Measurements from ENCODE around the gene RAB7A.

GRCh38 chr3:128805772-128806171 is 79.8 kb downstream of the RAB7A start:
- TF ChIP-seq CTCF (IDR thresholded peaks at IDR 0.05; ENCODE audit: poor library complexity) (no peak), EZH2 (IDR thresholded peaks at IDR 0.05; ENCODE audit: borderline replicate concordance) (no peak), EZH2phosphoT487 (IDR thresholded peaks at IDR 0.05; ENCODE audit: low read depth, severe bottlenecking, unreplicated experiment) (no peak)
